Liver (tissue), 3 donors: Measurements from ENCODE around the gene SOBP.

Experiments used
- GABPA ChIP-seq, 2 donors: IDR thresholded peaks in 1 of 2; conservative IDR thresholded peaks in 1 of 2; 2 replicates each; pipeline ENCODE4 v1.6.1; 2016; ENCODE audit warnings: antibody characterized with exemption in 2 of 2, mild to moderate bottlenecking in 1 of 2, moderate library complexity in 1 of 2
- RAD21 ChIP-seq, 2 donors: IDR thresholded peaks; 2 replicates each; pipeline ENCODE4 v1.6.1; 2016; ENCODE audit warnings: antibody characterized with exemption in 2 of 2, mild to moderate bottlenecking in 2 of 2
- YY1 ChIP-seq: IDR thresholded peaks from 2 replicates; pipeline ENCODE4 v1.6.1; 2016; ENCODE audit warnings: antibody characterized with exemption, mild to moderate bottlenecking
- TF ChIP-seq, protein P1 (sequence below): fragments of 150-350 bp; IDR thresholded peaks from 2 replicates; pipeline ENCODE4 v1.5.1; 2017; ENCODE audit warnings: improper control_type of control experiment, low read depth, low read length; ENCODE audit not compliant: missing input control
- TF ChIP-seq, protein P2 (sequence below): IDR thresholded peaks from 2 replicates; pipeline ENCODE4 v1.6.1; 2016; ENCODE audit warnings: antibody characterized with exemption, mild to moderate bottlenecking
- TF ChIP-seq, protein P3 (sequence below): IDR thresholded peaks from 2 replicates; pipeline ENCODE4 v1.6.1; 2016; ENCODE audit warnings: antibody characterized with exemption
- donor health status: healthy.
- donor health status: healthy.

DNA sequence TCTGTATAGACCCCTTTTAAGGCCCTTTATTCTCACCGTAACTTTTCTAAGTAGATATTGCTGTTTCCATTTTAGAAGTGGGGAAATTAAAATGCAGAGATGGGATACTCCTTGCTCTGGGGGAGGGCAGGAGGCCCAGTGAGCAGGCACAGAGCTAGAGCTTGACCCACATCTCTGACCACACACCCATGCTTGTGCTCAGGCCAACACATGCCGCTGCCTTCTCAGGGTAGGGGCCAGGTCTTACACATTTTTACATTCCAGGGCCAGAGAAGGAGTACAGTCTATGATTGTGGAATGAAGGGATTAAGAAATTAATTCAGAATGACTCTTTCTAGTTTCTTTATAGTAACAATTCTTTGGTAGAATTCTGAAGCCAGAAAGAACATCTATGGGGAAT lies 104.8 kb downstream of the SOBP start:
- TF ChIP-seq, protein P1, sequence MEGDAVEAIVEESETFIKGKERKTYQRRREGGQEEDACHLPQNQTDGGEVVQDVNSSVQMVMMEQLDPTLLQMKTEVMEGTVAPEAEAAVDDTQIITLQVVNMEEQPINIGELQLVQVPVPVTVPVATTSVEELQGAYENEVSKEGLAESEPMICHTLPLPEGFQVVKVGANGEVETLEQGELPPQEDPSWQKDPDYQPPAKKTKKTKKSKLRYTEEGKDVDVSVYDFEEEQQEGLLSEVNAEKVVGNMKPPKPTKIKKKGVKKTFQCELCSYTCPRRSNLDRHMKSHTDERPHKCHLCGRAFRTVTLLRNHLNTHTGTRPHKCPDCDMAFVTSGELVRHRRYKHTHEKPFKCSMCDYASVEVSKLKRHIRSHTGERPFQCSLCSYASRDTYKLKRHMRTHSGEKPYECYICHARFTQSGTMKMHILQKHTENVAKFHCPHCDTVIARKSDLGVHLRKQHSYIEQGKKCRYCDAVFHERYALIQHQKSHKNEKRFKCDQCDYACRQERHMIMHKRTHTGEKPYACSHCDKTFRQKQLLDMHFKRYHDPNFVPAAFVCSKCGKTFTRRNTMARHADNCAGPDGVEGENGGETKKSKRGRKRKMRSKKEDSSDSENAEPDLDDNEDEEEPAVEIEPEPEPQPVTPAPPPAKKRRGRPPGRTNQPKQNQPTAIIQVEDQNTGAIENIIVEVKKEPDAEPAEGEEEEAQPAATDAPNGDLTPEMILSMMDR, result no peak
- TF ChIP-seq RAD21 (IDR thresholded peaks at IDR 0.05) (no peak), GABPA (IDR thresholded peaks at IDR 0.05 in 1 of 2, conservative IDR thresholded peaks at IDR 0.05 in 1 of 2) (no peak), YY1 (no peak)
- TF ChIP-seq, protein P2, sequence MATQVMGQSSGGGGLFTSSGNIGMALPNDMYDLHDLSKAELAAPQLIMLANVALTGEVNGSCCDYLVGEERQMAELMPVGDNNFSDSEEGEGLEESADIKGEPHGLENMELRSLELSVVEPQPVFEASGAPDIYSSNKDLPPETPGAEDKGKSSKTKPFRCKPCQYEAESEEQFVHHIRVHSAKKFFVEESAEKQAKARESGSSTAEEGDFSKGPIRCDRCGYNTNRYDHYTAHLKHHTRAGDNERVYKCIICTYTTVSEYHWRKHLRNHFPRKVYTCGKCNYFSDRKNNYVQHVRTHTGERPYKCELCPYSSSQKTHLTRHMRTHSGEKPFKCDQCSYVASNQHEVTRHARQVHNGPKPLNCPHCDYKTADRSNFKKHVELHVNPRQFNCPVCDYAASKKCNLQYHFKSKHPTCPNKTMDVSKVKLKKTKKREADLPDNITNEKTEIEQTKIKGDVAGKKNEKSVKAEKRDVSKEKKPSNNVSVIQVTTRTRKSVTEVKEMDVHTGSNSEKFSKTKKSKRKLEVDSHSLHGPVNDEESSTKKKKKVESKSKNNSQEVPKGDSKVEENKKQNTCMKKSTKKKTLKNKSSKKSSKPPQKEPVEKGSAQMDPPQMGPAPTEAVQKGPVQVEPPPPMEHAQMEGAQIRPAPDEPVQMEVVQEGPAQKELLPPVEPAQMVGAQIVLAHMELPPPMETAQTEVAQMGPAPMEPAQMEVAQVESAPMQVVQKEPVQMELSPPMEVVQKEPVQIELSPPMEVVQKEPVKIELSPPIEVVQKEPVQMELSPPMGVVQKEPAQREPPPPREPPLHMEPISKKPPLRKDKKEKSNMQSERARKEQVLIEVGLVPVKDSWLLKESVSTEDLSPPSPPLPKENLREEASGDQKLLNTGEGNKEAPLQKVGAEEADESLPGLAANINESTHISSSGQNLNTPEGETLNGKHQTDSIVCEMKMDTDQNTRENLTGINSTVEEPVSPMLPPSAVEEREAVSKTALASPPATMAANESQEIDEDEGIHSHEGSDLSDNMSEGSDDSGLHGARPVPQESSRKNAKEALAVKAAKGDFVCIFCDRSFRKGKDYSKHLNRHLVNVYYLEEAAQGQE, result no peak
- TF ChIP-seq, protein P3, sequence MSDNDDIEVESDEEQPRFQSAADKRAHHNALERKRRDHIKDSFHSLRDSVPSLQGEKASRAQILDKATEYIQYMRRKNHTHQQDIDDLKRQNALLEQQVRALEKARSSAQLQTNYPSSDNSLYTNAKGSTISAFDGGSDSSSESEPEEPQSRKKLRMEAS, result no peak
